CD4-positive, alpha-beta T cell (primary cell): ENCODE results near the gene HELZ2. TPM values are rescaled to one million over a fixed set of nuclear protein-coding genes. Genes with fewer than 3 reads are reported as not detected.

Source experiments
- ATAC-seq: fragments of 200-7000 bp; cut with Tn5 transposase; one replicate; pipeline ENCODE4 v1.10.0; 2022; ENCODE audit warnings: mild to moderate bottlenecking; ENCODE audit not compliant: poor library complexity
- CTCF ChIA-PET: fragments of 350-600 bp; sonication (Branson Sonifier 250); formaldehyde crosslinking; loops from one replicate; lab custom pipeline; 2021; ENCODE audit warnings: antibody characterized with exemption, inconsistent platforms; lab: Charles Lee
- POLR2A ChIA-PET: fragments of 350-600 bp; sonication (Branson Sonifier 250); formaldehyde crosslinking; loops from one replicate; lab custom pipeline; 2021; ENCODE audit warnings: antibody characterized with exemption, inconsistent platforms; lab: Charles Lee
- DNase-seq, 14 experiments: peaks; one replicate each; pipeline ENCODE4 v3.0.0-alpha.2; 2013 to 2020; ENCODE audit warnings: mixed read lengths in 2 of 14
- H3K27ac ChIP-seq, 2 donors: one replicate each; pipeline versions ENCODE4 v1.5.1 to v1.7.0; 2013; ENCODE audit warnings: low read length in 2 of 2, low read depth in 1 of 2, mild to moderate bottlenecking in 1 of 2
- H3K27me3 ChIP-seq, 2 experiments: 1 replicate in 1 of 2; 2 replicates in 1 of 2; pipeline versions ENCODE4 v1.6.1 to v1.7.0; 2013; ENCODE audit warnings: low read length in 2 of 2, control low read depth in 1 of 2, mild to moderate bottlenecking in 1 of 2, moderate library complexity in 1 of 2; ENCODE audit not compliant: insufficient read depth in 2 of 2, control insufficient read depth in 1 of 2
- H3K36me3 ChIP-seq: one replicate; pipeline ENCODE4 v1.6.1; 2013; ENCODE audit warnings: low read length, control low read depth; ENCODE audit not compliant: insufficient read depth
- H3K4me1 ChIP-seq: one replicate; pipeline ENCODE4 v1.6.1; 2013; ENCODE audit warnings: low read length, control low read depth; ENCODE audit not compliant: insufficient read depth
- H3K4me3 ChIP-seq: one replicate; pipeline ENCODE4 v1.5.1; 2013; ENCODE audit warnings: mild to moderate bottlenecking, low read length, moderate library complexity
- H3K9me3 ChIP-seq, 2 experiments: 1 replicate in 1 of 2; 2 replicates in 1 of 2; pipeline versions ENCODE4 v1.6.1 to v1.7.0; 2013; ENCODE audit warnings: low read length in 2 of 2, mild to moderate bottlenecking in 2 of 2, control low read depth in 1 of 2, moderate library complexity in 1 of 2; ENCODE audit not compliant: control insufficient read depth in 1 of 2, insufficient read depth in 1 of 2
- H3K27ac Mint-ChIP-seq: one replicate; pipeline ENCODE4 v1.8.0; 2020; ENCODE audit warnings: mixed read lengths
- H3K27me3 Mint-ChIP-seq: one replicate; pipeline ENCODE4 v1.8.0; 2021; ENCODE audit warnings: mixed read lengths
- H3K36me3 Mint-ChIP-seq: one replicate; pipeline ENCODE4 v1.8.0; 2021; ENCODE audit warnings: low read depth, mixed read lengths
- H3K4me1 Mint-ChIP-seq: one replicate; pipeline ENCODE4 v1.8.0; 2021; ENCODE audit warnings: low read depth, mixed read lengths
- H3K4me3 Mint-ChIP-seq: one replicate; pipeline ENCODE4 v1.8.0; 2020; ENCODE audit warnings: mild to moderate bottlenecking, mixed read lengths
- H3K9me3 Mint-ChIP-seq: one replicate; pipeline ENCODE4 v1.8.0; 2020; ENCODE audit warnings: mixed read lengths
- intact Hi-C, 2 experiments: fragments of 100-400 bp; cut with DNase I in 1 of 2; cut with micrococcal nuclease in 1 of 2; formaldehyde crosslinking; loops; one replicate each; pipeline versions ENCODE4 v1.15.1 to v1.9.0; 2023 to 2025; cut with DNase I, micrococcal nuclease
- total RNA-seq, 174 experiments: library from RNA in 2 of 174; stranded (reverse) in 2 of 174; gene quantifications; one replicate each; pipeline ENCODE4 v1.2.3 and lab custom pipeline; 2021 to 2026
- TF ChIP-seq, protein P1 (sequence below): fragments of 200-600 bp; IDR thresholded peaks from one replicate; pipeline ENCODE4 v1.8.0; 2022; ENCODE audit warnings: antibody characterized with exemption, mild to moderate bottlenecking

Gene HELZ2
- total RNA-seq, 2 experiments from 2014 or later = 57.7 to 59.6 TPM

DNA sequence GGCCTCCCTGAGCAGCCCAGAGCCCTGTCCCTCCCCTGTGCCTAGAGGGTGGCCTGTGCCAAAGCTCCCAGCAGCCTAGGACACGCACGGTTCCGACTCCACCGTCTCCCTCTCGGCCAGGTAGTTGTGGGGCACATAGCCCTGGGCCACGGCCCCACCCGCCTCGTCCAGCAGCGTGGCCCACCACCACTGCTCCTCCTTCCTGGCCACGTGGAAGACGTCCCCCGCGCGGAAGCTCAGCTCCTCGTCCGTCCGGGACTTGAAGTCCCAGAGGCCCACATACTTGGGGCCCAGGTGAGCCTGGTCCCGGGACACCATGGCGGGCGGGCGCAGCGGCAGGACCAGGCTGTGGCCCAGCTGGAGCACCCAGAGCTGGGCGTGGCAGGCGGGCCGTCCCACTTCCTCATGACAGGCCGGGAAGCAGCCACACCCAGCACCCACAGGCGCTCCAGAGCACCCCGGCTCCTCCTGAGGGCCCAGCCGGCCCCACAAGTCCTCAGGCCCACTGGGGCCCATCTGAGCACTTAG, 37.0 kb downstream of the HELZ2 start, which contains the start of gene PTK6:
Gene PTK6 (minus strand): TSS at position 380 of the 528 bp plus-strand sequence. CDS start 62 bp downstream, at position 318.
- H3K27me3 ChIP-seq = no peaks in the 10 kb centered on the region
- peak within 1 kb of the TSS; percentile 78 for H3K27ac Mint-ChIP-seq
- DNase-seq (peak in 3 of 14 experiments; percentile 31 to 66 (median 57)), ATAC-seq (peak; percentile 1)
- intact Hi-C loops = loop anchor here (2.0 to 5.0 kb wide), 4 partner anchors 16 to 585 kb away; partner anchors contain the start of genes PPDPF (in 1 of the 2) and SAMD10 (in 1 of the 2)
- no peaks in the 10 kb centered on the region for H3K36me3 Mint-ChIP-seq
- no peaks in the 10 kb centered on the region for H3K9me3 Mint-ChIP-seq
- peaks cover 33% of the 10 kb centered on the region for H3K4me1 ChIP-seq
- peak within 1 kb of the TSS; percentile 80 for H3K4me3 Mint-ChIP-seq
- TF ChIP-seq, protein P1, sequence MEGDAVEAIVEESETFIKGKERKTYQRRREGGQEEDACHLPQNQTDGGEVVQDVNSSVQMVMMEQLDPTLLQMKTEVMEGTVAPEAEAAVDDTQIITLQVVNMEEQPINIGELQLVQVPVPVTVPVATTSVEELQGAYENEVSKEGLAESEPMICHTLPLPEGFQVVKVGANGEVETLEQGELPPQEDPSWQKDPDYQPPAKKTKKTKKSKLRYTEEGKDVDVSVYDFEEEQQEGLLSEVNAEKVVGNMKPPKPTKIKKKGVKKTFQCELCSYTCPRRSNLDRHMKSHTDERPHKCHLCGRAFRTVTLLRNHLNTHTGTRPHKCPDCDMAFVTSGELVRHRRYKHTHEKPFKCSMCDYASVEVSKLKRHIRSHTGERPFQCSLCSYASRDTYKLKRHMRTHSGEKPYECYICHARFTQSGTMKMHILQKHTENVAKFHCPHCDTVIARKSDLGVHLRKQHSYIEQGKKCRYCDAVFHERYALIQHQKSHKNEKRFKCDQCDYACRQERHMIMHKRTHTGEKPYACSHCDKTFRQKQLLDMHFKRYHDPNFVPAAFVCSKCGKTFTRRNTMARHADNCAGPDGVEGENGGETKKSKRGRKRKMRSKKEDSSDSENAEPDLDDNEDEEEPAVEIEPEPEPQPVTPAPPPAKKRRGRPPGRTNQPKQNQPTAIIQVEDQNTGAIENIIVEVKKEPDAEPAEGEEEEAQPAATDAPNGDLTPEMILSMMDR = no peak
- CTCF ChIA-PET = interaction anchor here (0.7 to 2.9 kb wide), 20 partner anchors 13 to 444 kb away, joined by 3 to 18 read pairs (median 5); partner anchors contain the start of genes GMEB2, HELZ2, PPDPF and PRPF6
- H3K4me3 ChIP-seq = peak within 1 kb of the TSS; percentile 59
- no peaks in the 10 kb centered on the region for H3K27me3 Mint-ChIP-seq
- H3K4me1 Mint-ChIP-seq = peaks cover 18% of the 10 kb centered on the region
- H3K9me3 ChIP-seq = no peaks in the 10 kb centered on the region
- H3K36me3 ChIP-seq = no peaks in the 10 kb centered on the region
- peak within 1 kb of the TSS; percentile 59 to 73 for H3K27ac ChIP-seq
- POLR2A ChIA-PET = interaction anchor here (0.9 to 3.9 kb wide), 22 partner anchors 8 to 476 kb away, joined by 3 to 71 read pairs (median 7); partner anchors contain the start of genes ARFRP1, GMEB2, HELZ2 and LIME1

- H3K27ac Mint-ChIP-seq = peak overlapping the region; percentile 75
- no peak overlapping the region for H3K4me3 Mint-ChIP-seq
- DNase-seq = peak in 1 of 14 experiments; percentile 44
- ATAC-seq = no peak
- Histone ChIP-seq H3K4me3 (no peak overlapping the region), H3K36me3 (no peaks in the 10 kb centered on the region), H3K9me3 (no peaks in the 10 kb centered on the region), H3K27ac (no peak overlapping the region), H3K4me1 (peaks cover 33% of the 10 kb centered on the region), H3K27me3 (no peaks in the 10 kb centered on the region)
- intact Hi-C loops = loop anchor here (2.0 to 5.0 kb wide), 4 partner anchors 16 to 586 kb away; partner anchors contain the start of genes PPDPF (in 1 of the 2) and SAMD10 (in 1 of the 2)
- POLR2A ChIA-PET = interaction anchor here (1.1 to 3.9 kb wide), 12 partner anchors 7 to 329 kb away, joined by 4 to 71 read pairs (median 10); partner anchors contain the start of genes GMEB2, PPDPF, RTEL1 and TPD52L2
- no peaks in the 10 kb centered on the region for H3K36me3 Mint-ChIP-seq
- TF ChIP-seq, protein P1 = no peak
- H3K9me3 Mint-ChIP-seq = no peaks in the 10 kb centered on the region
- no peaks in the 10 kb centered on the region for H3K27me3 Mint-ChIP-seq
- CTCF ChIA-PET = interaction anchor here (1.5 to 2.9 kb wide), 2 partner anchors 13 to 16 kb away, joined by 8 to 18 read pairs; partner anchors contain the start of gene PPDPF
- H3K4me1 Mint-ChIP-seq = peaks cover 22% of the 10 kb centered on the region
These were observed 37.6 kb downstream of the HELZ2 start for GRCh38 chr20:63536241-63536977.
